Adrenal gland (tissue), 12 donors: Measurements from ENCODE around the gene RPLP2. TPM values are rescaled to one million over a fixed set of nuclear protein-coding genes. Genes with fewer than 3 reads are reported as not detected.

Experiments used
- DNase-seq, 7 donors: peaks; one replicate each; pipeline ENCODE4 v3.0.0-alpha.2; 2019 to 2020
- H3K27ac ChIP-seq, 5 donors: fragments of 200-600 bp; sonication (generic) in 4 of 5; 1 replicate in 3 of 5; 2 replicates in 2 of 5; pipeline versions ENCODE4 v1.5.1 to v1.8.0; 2016 to 2020; ENCODE audit warnings: mild to moderate bottlenecking in 1 of 5
- H3K27me3 ChIP-seq: fragments of 200-600 bp; 2 replicates; pipeline ENCODE4 v1.8.0; 2021
- H3K36me3 ChIP-seq, 2 donors: fragments of 200-600 bp; replicated peaks in 1 of 2; 1 replicate in 1 of 2; 2 replicates in 1 of 2; pipeline versions ENCODE4 v1.5.1 to v1.8.0; 2018 to 2022
- H3K4me1 ChIP-seq, 2 donors: fragments of 200-600 bp; replicated peaks in 1 of 2; 1 replicate in 1 of 2; 2 replicates in 1 of 2; pipeline versions ENCODE4 v1.5.1 to v1.8.0; 2018 to 2021
- H3K4me3 ChIP-seq, 4 donors: fragments of 200-600 bp; sonication (generic) in 3 of 4; one replicate each; pipeline ENCODE4 v1.5.1; 2016 to 2018
- H3K9me3 ChIP-seq, 3 donors: fragments of 200-600 bp; sonication (generic) in 1 of 3; replicated peaks in 1 of 3; 1 replicate in 2 of 3; 2 replicates in 1 of 3; pipeline versions ENCODE4 v1.5.1 to v1.8.0; 2016 to 2021
- POLR2A ChIP-seq, 2 donors: fragments of 450-650 bp; IDR thresholded peaks; one replicate each; pipeline ENCODE4 v1.6.1; 2017; ENCODE audit warnings: antibody characterized with exemption in 2 of 2, mild to moderate bottlenecking in 2 of 2, moderate library complexity in 1 of 2
- WGBS, 4 donors: extraction: QIAGEN DNeasy Blood & Tissue Kit in 2 of 4; methylation state at CpG; one replicate each; pipeline versions ENCODE4 v1.1.5 to v1.1.7; 2013 to 2017; 5-methylcytosine and 5-hydroxymethylcytosine counted together
- intact Hi-C, 2 donors: fragments of 100-400 bp; cut with DNase I; formaldehyde crosslinking; loops; one replicate each; pipeline versions ENCODE4 v1.14.1 to v1.15.0; 2022 to 2023
- polyA plus RNA-seq, 3 donors: library from polyadenylated mRNA; stranded (reverse); fragments of 200-250 nt in 2 of 3; fragments of 350-450 nt in 1 of 3; fragmentation: Illumina TruSeq in 1 of 3; extraction: RNeasy Lipid Tissue Mini Kit (QIAGEN cat#74804) in 1 of 3; gene quantifications; one replicate each; pipeline ENCODE4 v1.2.3, GENCODE V29; 2013 to 2014
- total RNA-seq, 9 donors: library from RNA; depleted of rRNA in 4 of 9; stranded (reverse); fragments of >200 nt in 4 of 9; fragments of 120-200 nt in 1 of 9; fragmentation: NEBNext Ultra II Directional in 1 of 9; extraction: Animal tissue kit (Norgen Biotek cat#: 25700) in 1 of 9; gene quantifications; one replicate each; pipeline versions ENCODE4 v1.1.0 to v1.2.4, GENCODE V29; 2013 to 2023
- TF ChIP-seq, protein P1 (sequence below), 6 experiments: fragments of 450-650 bp in 4 of 6; fragments of 200-600 bp in 2 of 6; sonication (generic) in 1 of 6; IDR thresholded peaks; 1 replicate in 5 of 6; 2 replicates in 1 of 6; pipeline versions ENCODE4 v1.5.1 to v1.8.0; 2016 to 2021; ENCODE audit warnings: antibody characterized with exemption in 6 of 6, mild to moderate bottlenecking in 2 of 6, moderate library complexity in 1 of 6
- donor health status: healthy with polysubstance abuse.
- donor health status: Bipolar disorder and iron deficiency.
- donor health status: DM: yes; HTN: yes; CAD: no.
- donor health status: DM: no; HTN: no; CAD: no.
- donor health status: DM: no; HTN: no; CAD: no.
- donor health status: DM: yes; HTN: yes; CAD: no.

RPLP2 gene
- total and polyA plus RNA-seq, 12 donors: 190 to 2,473 (median 1,248) TPM

DNA sequence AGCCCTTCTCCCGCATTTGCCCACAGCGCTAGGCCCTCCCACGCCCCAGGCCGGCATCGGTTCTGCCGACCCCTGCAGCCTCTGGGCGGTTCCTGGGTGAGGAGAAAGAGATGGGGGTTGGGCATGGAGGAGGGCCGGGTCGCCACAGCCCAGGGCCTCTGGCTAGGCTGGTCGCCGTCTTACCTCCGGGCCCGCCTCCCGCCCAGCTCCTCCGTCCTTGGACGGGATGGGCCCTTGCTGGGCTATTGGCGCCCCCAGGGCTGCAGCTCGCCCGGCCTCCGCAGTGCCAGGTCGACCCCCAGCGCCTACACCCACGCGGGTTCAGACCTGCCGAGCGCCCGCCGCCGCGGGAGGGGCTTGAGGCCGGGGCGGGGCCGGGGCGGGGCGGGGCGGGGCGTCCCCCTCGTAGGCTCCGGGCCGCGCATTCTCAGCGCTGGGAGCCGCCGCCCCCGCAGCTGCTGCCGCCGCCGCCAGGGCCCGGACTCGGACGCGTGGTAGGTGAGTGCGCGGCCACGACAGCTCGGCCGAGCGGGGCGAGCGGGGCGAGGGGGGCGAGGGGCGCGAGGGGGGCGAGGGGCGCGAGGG lies 22.9 kb downstream of the RPLP2 start, which contains the start of gene CD151:
Gene CD151, plus strand, starts transcription at position 424 of the 585 bp plus-strand sequence. CDS start 3,118 bp downstream, outside the sequence.
- 0 to 33% (median 2%) methylated on average over 2 to 67 of the region's 67 CpGs for WGBS, 4 donors
- H3K27ac ChIP-seq: peak within 1 kb of the TSS in 4 of 5 donors; percentile 78 to 90 (median 87)
- TF ChIP-seq, protein P1, sequence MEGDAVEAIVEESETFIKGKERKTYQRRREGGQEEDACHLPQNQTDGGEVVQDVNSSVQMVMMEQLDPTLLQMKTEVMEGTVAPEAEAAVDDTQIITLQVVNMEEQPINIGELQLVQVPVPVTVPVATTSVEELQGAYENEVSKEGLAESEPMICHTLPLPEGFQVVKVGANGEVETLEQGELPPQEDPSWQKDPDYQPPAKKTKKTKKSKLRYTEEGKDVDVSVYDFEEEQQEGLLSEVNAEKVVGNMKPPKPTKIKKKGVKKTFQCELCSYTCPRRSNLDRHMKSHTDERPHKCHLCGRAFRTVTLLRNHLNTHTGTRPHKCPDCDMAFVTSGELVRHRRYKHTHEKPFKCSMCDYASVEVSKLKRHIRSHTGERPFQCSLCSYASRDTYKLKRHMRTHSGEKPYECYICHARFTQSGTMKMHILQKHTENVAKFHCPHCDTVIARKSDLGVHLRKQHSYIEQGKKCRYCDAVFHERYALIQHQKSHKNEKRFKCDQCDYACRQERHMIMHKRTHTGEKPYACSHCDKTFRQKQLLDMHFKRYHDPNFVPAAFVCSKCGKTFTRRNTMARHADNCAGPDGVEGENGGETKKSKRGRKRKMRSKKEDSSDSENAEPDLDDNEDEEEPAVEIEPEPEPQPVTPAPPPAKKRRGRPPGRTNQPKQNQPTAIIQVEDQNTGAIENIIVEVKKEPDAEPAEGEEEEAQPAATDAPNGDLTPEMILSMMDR (IDR thresholded peaks at IDR 0.05): peak in 2 of 6 experiments; percentile 13 to 19
- peak in 1 of 2 donors; percentile 24 for TF ChIP-seq POLR2A (IDR thresholded peaks at IDR 0.05)
- H3K4me3 ChIP-seq: peak within 1 kb of the TSS in 3 of 4 donors; percentile 25 to 91 (median 69)
- peaks cover 0 to 16% of the 10 kb centered on the region in 2 donors for H3K36me3 ChIP-seq
- no peaks in the 10 kb centered on the region for H3K9me3 ChIP-seq
- DNase-seq: peak in 6 of 7 donors; percentile 42 to 65 (median 56)
- H3K4me1 ChIP-seq: peaks cover 41 to 71% of the 10 kb centered on the region in 2 donors
- intact Hi-C loops: no loop called here
- H3K27me3 ChIP-seq: no peaks in the 10 kb centered on the region

DNA sequence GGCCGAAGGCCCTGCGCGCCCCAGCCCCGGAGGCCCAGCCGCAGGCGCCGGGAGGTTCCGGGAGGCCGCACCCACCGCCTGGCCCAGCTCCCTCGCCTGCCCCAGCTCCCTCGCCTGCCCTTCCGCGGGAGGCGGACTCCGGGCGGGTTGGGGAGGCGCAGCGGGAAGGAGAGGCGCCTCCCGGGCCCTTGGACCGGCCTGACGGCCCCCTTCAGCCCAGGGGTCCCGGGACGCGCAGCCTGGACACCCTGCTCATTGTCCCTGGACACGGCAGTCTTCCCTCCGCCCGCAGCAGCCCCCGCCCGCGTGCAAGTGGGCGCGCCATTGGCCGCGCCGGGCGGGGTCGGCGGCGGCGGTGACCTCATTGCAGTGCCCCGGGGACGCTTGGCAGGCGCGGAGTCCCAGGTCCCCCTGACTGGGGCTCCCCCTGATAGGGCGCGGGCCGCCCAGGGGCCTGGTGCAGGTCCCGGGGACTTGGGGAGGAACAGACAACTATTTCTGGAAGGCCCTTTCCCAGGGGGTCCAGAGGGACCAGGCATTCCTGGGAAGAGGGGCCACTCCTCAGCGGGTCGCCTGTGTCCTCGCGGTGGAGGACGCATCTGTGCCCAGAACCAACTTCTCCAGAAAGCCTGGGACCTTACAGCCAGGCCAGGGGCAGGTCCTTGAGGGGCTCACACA lies 23.5 kb downstream of the RPLP2 start:
- H3K4me1 ChIP-seq: peaks cover 37 to 65% of the 10 kb centered on the region in 2 donors
- 0 to 2% (median 1%) methylated on average over 3 to 54 of the region's 55 CpGs for WGBS, 4 donors
- DNase-seq: peak in 6 of 7 donors; percentile 54 to 73 (median 60)
- intact Hi-C loops: no loop called here
- H3K27ac ChIP-seq: peak overlapping the region in 4 of 5 donors; percentile 78 to 90 (median 87)
- TF ChIP-seq, protein P1 (IDR thresholded peaks at IDR 0.05): no peak
- TF ChIP-seq POLR2A (IDR thresholded peaks at IDR 0.05): peak in 1 of 2 donors; percentile 47
- peaks cover 0 to 22% of the 10 kb centered on the region in 2 donors for H3K36me3 ChIP-seq
- peak overlapping the region in 3 of 4 donors; percentile 25 to 91 (median 69) for H3K4me3 ChIP-seq
- no peaks in the 10 kb centered on the region for H3K27me3 ChIP-seq
- H3K9me3 ChIP-seq: no peaks in the 10 kb centered on the region

DNA sequence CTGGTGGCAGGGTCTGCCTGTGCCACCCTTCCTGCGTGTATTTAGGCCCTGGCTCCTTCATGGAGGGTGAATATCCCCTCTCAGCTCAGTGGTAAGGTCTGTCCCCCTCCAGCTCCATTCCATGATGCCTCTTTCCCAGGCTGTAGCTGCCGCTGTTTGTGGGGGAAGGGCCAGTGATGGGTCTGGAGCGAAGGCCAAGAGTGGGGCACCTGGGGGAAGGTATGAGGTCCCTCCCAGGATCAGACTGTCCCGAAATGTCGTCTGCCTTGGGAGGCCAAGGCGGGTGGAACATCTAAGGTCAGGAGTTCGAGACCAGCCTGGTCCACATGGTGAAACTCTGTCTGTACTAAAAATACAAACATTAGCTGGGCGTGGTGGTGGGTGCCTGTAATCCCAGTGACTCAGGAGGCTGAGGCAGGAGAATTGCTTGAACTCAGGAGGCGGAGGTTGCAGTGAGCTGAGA lies 24.1 kb downstream of the RPLP2 start:
- intact Hi-C loops: no loop called here
- Histone ChIP-seq H3K4me3 (peak overlapping the region in 2 of 4 donors; percentile 69 to 91), H3K9me3 (no peaks in the 10 kb centered on the region), H3K36me3 (peaks cover 0 to 28% of the 10 kb centered on the region in 2 donors), H3K4me1 (peaks cover 37 to 59% of the 10 kb centered on the region in 2 donors), H3K27me3 (no peaks in the 10 kb centered on the region), H3K27ac (peak overlapping the region; percentile 53 to 90 (median 87))
- 34 to 57% (median 52%) methylated on average over 6 to 9 of the region's 9 CpGs for WGBS, 4 donors
- TF ChIP-seq, protein P1 (IDR thresholded peaks at IDR 0.05): no peak
- TF ChIP-seq POLR2A (IDR thresholded peaks at IDR 0.05): peak in 1 of 2 donors; percentile 22
- DNase-seq: peak in 2 of 7 donors; percentile 29 to 60
